ENCODE results near the gene AKAP8L.
"Not testable (repeated sequence)": the region's sequence is repeated elsewhere in the genome, so short reads cannot be mapped to it uniquely, and the experiment has no call there.

The AKAP8L gene

GRCh38 chr19:15379083-15379998, 39.4 kb downstream of the AKAP8L start, which contains the start of gene AKAP8:
TSS of gene AKAP8 (minus strand) at chr19:15379787. CDS start at chr19:15379731, 56 bp downstream.
- peak; percentile 97 for DNase-seq (ENCODE audit: low read depth)

GRCh38 chr19:15378534-15379082, 40.2 kb downstream of the AKAP8L start:
- peak; percentile 31 for DNase-seq (ENCODE audit: low read depth)

- no peak for DNase-seq (ENCODE audit: low read depth)
These were observed 43.9 kb downstream of the AKAP8L start for GRCh38 chr19:15374796-15375440.

GRCh38 chr19:15374105-15374651, 44.6 kb downstream of the AKAP8L start:
- DNase-seq (ENCODE audit: low read depth), result no peak

- no peak for DNase-seq (ENCODE audit: low read depth)
These were observed 45.1 kb downstream of the AKAP8L start for GRCh38 chr19:15373644-15374043.

- DNase-seq (ENCODE audit: low read depth), result no peak
These were observed 45.9 kb downstream of the AKAP8L start for GRCh38 chr19:15372891-15373301.

- DNase-seq (ENCODE audit: low read depth), result no peak
These were observed 46.3 kb downstream of the AKAP8L start for GRCh38 chr19:15372470-15372869.

GRCh38 chr19:15371786-15372380, 46.9 kb downstream of the AKAP8L start:
- no peak for DNase-seq (ENCODE audit: low read depth)

GRCh38 chr19:15371119-15371518, 47.7 kb downstream of the AKAP8L start:
- no peak for DNase-seq (ENCODE audit: low read depth)

- DNase-seq (ENCODE audit: low read depth), result no peak
These were observed 49.2 kb downstream of the AKAP8L start for GRCh38 chr19:15369594-15369891.

GRCh38 chr19:15368798-15369593, 49.8 kb downstream of the AKAP8L start:
- DNase-seq (ENCODE audit: low read depth), result no peak

- DNase-seq (ENCODE audit: low read depth), result no peak
These were observed 50.6 kb downstream of the AKAP8L start for GRCh38 chr19:15368051-15368632.

GRCh38 chr19:15367439-15367838, 51.3 kb downstream of the AKAP8L start:
- no peak for DNase-seq (ENCODE audit: low read depth)

- no peak for DNase-seq (ENCODE audit: low read depth)
These were observed 53.5 kb downstream of the AKAP8L start for GRCh38 chr19:15365264-15365663.

GRCh38 chr19:15363791-15364190, 55.0 kb downstream of the AKAP8L start:
- DNase-seq (ENCODE audit: low read depth), result not testable (repeated sequence)

- DNase-seq (ENCODE audit: low read depth), result not testable (repeated sequence)
These were observed 55.7 kb downstream of the AKAP8L start for GRCh38 chr19:15363048-15363447.

GRCh38 chr19:15360015-15360414, 58.8 kb downstream of the AKAP8L start:
- DNase-seq (ENCODE audit: low read depth), result not testable (repeated sequence)

GRCh38 chr19:15358918-15359317, 59.9 kb downstream of the AKAP8L start:
- DNase-seq (ENCODE audit: low read depth), result no peak

GRCh38 chr19:15357906-15358305, 60.9 kb downstream of the AKAP8L start:
- DNase-seq (ENCODE audit: low read depth), result no peak

- DNase-seq (ENCODE audit: low read depth), result no peak
These were observed 64.1 kb downstream of the AKAP8L start for GRCh38 chr19:15354566-15355296.
